Erythroblast (primary cell): ENCODE results near the gene RAB31.

Experiments
- GATA1 ChIP-seq: IDR thresholded peaks from 2 replicates; pipeline ENCODE4 v1.6.1; 2011; ENCODE audit warnings: low read depth, mild to moderate bottlenecking, control low read depth, low read length, moderate library complexity
- POLR2A ChIP-seq: IDR thresholded peaks from 2 replicates; pipeline ENCODE4 v1.6.1; 2011; ENCODE audit warnings: mild to moderate bottlenecking, low read length

GRCh38 chr18:9726175-9726574 is 18.1 kb downstream of the RAB31 start:
- TF ChIP-seq POLR2A (no peak), GATA1 (no peak)
